PC-9 (cell line): Measurements from ENCODE around the gene DOCK1.

Experiments
- CTCF ChIP-seq: fragments of 200-600 bp; sonication (generic); conservative IDR thresholded peaks from 2 replicates; pipeline ENCODE4 v1.6.1; 2017; ENCODE audit warnings: mixed run types, antibody characterized with exemption, mild to moderate bottlenecking, moderate library complexity
- EZH2 ChIP-seq: fragments of 200-600 bp; sonication (generic); IDR thresholded peaks from 2 replicates; pipeline ENCODE4 v1.8.0; 2017; ENCODE audit warnings: antibody characterized with exemption, low read depth

GRCh38 chr10:126905776-126906703, 812 bp downstream of the DOCK1 start:
- no peak for TF ChIP-seq CTCF
- TF ChIP-seq EZH2 = no peak
